Ureter (tissue), 1 donor: Measurements from ENCODE around the gene ATP2B2. TPM values are rescaled to one million over a fixed set of nuclear protein-coding genes. Genes with fewer than 3 reads are reported as not detected.

ENCODE experiments used
- DNase-seq: peaks from one replicate; pipeline ENCODE4 v3.0.0-alpha.2; 2020; ENCODE audit warnings: low spot score
- total RNA-seq: library from RNA; stranded (reverse); gene quantifications from one replicate; pipeline ENCODE4 v1.2.4, GENCODE V29; 2023
- donor health status: DM: yes; HTN: yes; CAD: no.

ATP2B2 gene
- total RNA-seq, 1 donor from 2014 or later, result not detected

DNA sequence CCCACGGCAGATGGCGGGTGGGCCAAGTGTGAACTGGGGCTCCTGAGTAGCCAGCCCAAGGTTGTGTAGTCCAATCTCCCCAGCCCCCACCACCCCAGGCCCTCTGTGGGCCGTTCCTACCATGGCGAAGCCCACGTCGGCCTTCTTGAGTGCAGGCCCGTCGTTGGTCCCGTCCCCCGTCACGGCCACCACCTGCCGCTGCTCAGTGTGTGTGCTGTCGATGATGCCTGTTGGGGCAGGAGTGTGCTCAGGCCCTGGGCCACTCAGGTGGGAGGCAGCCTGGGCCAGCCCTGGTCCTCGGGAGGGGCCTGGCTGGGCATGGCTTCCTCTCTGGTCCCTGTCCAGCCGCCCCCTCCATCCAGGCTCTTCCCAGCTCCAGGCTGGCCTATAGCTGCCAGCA is 159.5 kb downstream of the ATP2B2 start:
- DNase-seq, result no peak

DNA sequence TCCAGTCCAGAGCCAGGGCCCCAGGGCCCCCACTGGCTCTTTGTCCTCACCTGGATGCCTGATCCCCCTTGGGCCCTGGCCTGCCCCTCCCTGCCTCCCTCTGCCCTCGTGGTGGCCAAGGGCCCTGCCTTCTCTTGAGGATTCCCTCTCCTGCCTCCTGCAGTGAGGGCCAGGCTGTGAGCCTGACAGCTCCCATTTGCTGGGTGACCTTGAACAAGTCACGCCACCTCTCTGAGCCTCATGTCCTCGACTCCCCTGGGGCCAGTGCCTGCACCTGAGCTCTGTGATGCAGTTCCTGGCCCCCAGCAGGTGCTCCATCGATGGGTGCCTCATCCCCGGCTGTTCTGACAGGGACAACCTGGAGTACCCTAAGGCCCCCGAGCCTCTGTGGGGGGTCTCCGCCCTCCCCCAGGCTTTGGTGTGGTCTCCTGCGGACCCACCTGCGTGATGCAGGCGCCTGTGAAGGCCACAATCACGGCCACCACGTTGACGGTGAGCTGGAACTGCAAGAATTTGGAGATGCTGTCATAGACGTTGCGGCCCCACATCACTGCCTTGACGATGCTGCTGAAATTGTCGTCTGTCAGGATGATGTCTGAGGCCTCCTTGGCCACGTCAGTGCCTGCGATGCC is 160.3 kb downstream of the ATP2B2 start:
- DNase-seq, result no peak

DNA sequence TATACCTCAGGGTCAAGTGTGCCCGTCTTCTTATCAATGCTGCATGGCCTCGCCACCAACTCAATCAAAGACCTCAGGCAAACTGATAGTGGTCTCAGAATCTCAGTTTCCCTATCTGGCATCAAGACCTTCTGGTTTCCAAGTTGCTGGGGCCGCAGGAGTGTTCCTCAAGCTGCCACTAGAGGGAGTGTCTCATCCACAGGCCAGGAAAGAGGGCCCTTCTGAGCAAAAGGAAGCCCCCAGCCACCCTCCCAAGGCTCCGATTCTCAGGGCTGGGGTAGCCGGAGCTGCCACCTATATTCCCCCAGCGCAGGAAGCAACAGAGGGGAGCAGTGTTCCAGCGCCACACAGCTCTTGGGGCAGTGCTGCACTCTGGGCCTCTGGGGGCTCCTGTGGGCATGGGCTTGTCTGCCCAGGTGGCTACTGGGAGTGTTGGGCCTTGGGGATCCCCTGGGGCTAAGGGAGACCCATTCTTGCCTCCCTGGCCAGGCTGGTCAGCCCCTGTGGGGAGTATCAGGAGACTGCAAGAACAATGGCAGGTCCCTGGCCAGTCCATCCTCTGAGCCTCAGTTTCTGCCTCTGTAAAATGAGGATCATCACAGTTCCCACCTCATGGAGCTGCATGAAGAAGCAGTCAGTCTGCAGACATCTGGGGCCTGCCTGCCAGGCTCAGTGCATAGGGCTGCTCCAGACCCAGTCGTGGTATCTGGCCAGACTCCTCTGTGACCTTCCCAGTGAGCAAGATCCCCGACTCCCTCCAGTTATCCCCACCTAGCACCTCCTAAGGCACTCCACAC is 161.0 kb downstream of the ATP2B2 start:
- no peak for DNase-seq

DNA sequence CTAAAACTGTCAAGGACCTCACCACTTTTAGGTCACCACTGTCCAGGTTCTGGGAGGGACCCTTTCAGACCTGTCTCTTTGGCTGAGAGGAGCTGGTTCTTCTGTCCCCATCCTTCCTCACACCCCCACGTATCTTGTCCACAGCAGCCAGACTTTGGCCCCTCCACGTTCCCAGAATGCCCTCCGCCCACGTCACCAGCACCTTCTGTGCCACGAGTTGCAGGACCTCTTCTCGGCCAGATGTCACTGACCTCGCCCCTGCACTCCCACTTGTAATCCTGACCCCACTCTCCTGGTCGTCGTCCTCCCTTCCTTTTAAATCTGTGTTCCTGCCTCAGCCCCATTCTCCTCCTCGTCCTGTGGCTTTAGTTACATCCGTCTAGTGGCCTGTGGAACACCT is 161.9 kb downstream of the ATP2B2 start:
- DNase-seq, result no peak

DNA sequence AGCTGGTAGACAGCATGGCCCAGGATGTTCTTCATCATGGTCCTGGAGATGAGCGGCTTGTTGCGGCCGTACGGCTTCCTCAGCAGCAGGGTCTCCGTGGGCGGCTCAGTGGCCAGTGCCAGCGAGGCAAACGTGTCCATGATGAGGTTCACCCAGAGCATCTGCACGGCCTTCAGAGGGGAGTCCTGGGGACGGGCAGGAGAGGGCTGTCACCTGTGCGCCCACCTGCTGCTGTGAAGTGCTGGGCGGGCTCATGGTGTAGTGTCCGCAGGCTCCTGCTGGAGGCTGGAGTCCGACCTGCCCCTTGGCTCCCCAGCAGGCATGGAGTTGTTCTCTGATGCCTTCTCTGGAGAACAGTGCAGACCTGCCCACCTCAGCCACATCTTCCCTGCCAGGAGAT is 162.6 kb downstream of the ATP2B2 start:
- DNase-seq, result no peak

GRCh38 chr3:10341901-10342398 is 163.4 kb downstream of the ATP2B2 start:
- DNase-seq, result no peak

GRCh38 chr3:10340476-10340875 is 164.9 kb downstream of the ATP2B2 start:
- no peak for DNase-seq

GRCh38 chr3:10340046-10340445 is 165.3 kb downstream of the ATP2B2 start:
- DNase-seq, result no peak

DNA sequence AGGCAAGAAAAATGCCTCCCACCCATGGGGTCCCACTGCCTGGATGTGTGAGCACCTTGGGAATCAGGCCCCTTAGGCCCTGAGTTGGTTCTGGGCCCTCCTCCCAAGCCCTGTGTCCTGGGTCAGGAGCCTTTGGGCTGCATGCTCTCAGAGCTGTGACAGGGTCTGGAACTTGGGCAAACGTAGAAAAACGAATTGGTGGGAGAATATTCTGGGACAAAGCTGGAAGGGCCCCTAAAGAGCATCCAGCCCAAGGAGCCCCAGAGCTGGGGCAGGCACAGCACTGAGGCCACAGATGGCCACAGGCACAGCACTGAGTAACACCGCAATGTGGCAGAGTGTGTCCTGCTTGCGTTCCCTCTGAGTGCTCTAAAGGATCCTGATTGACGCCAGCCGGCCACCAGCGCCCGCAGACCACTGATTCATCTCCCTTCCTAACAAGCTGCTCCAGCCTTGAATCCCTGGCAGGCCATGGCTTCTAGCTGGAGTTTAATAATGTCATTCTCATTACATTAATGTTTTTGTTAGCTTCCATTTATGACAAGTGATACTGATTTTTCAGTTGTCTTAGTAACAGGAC is 165.9 kb downstream of the ATP2B2 start:
- no peak for DNase-seq

GRCh38 chr3:10338591-10339353 is 166.6 kb downstream of the ATP2B2 start:
- no peak for DNase-seq

GRCh38 chr3:10338164-10338470 is 167.3 kb downstream of the ATP2B2 start:
- no peak for DNase-seq

DNA sequence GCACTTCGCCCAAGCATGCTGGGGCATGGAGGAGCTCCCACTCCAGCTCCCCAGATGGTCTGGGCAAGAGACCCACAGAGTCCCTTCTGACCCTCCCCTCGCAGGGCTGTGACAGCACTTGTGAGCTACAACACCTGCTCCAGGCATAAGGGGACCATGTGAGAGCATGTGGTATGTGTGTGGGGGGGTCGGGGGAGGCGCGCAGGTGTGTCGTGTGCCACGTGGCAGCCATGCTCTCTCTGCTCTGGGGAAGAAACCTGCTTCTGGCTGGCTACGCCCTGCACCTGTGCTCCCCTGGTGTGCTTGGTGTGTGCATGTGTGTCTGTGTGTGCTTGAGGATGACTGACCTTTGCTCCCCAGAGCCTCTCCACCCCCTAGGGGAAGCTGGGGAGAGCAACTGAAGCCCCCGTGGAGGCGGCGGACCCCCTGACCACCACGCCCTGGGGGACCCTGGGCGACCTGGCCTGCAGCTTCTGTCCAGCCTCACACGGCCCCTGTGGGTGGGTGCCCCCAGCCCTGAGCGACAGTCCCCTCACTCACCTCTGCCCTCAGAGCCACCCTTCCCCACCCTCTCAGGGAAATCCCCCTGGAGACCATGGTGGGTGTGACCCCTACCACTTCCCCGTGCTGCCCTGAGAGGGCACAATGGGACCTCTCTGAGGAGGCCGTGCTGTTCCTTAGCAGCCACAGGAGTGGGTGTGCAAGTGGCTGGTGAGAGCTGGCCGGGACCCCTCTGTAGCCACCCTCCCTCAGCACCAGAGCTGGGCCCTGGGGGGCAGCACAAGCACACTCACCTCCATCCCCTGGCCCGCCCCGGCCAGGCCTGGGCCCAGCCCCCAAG is 167.8 kb downstream of the ATP2B2 start:
- no peak for DNase-seq

- no peak for DNase-seq
Observed at GRCh38 chr3:10336761-10337160, 168.6 kb downstream of the ATP2B2 start.

- no peak for DNase-seq
Observed at GRCh38 chr3:10335871-10336622, 169.3 kb downstream of the ATP2B2 start.

- DNase-seq, result no peak
Observed at GRCh38 chr3:10335190-10335738, 170.1 kb downstream of the ATP2B2 start.

- DNase-seq, result no peak
Observed at GRCh38 chr3:10334459-10334858, 170.9 kb downstream of the ATP2B2 start.

- no peak for DNase-seq
Observed at GRCh38 chr3:10334042-10334441, 171.3 kb downstream of the ATP2B2 start.

DNA sequence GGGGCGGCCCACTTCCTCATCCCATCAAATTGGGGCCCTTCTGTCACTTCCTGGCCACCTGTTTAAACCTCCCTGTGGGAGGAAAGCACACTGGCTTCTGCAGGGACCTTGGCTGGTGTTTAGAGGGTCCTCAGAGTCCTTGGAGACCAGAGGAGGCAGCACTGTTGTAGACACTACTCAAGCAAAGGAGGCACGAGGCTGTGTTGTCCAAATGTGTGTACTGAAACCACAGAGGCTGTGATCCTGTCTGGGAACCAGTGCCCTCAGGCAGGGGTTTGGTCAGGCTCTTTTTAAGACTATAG is 172.1 kb downstream of the ATP2B2 start:
- DNase-seq, result no peak

GRCh38 chr3:10332481-10333348 is 172.7 kb downstream of the ATP2B2 start:
- DNase-seq, result no peak

GRCh38 chr3:10331320-10331719 is 174.1 kb downstream of the ATP2B2 start:
- DNase-seq, result no peak
